DMS53 treated with DMSO at 0.1 percent for 48 hours (cell line): ENCODE results near the gene SAP130.
A peak's percentile ranks its signal among the peaks of the same experiment; 100 is the strongest.

ENCODE experiments used
- DNase-seq: peaks from one replicate; lab custom pipeline; 2025; ENCODE audit not compliant: unreplicated experiment; lab: John Stamatoyannopoulos, UW

SAP130 gene

DNA sequence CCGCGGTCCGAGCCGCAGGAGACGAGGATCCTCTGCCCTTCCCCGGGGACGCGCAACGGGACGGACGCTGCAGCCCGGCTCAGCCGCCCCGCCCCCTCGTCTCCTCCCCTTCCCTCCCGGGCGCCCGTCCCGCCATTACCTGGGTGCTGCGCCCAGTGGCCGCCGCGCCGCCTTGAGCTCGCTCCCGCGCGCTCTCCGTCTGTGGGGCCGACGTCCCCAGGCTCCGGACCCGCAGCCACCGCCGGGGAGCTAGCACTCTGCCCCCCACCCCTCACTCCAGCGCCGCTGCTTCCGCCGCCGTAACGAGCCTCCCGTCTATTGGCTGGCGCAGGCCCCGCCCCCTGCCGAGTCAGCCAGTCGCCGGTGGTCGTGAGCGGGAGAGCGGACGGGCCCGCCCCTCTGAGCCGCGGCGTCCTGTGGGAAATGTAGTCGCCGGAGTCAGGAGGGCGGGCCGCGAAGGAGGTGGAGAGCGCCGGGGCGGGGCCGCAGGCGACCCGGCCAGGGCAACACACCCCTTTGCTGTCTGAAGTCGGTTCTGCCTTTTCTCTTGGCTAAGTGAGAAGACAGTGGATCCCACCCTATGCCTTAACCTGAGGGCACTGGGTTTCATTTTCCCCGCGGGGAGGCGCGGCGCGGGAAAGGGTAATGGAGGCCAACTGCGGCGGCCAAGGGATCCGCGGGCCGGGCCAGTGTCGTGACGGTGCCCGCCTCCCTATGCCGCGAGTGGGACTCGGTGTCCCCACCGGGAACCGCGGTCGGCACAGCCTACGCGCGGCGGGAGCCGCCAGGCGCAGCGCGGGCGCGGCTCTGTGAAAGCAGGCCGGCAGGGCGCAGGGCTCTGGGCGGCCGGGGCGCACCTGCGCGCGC lies at the start of gene SAP130:
SAP130 (minus strand) TSS at position 259 of the 867 bp plus-strand sequence. CDS start 1,767 bp downstream, outside the sequence.
- peak; percentile 95 for DNase-seq

DNA sequence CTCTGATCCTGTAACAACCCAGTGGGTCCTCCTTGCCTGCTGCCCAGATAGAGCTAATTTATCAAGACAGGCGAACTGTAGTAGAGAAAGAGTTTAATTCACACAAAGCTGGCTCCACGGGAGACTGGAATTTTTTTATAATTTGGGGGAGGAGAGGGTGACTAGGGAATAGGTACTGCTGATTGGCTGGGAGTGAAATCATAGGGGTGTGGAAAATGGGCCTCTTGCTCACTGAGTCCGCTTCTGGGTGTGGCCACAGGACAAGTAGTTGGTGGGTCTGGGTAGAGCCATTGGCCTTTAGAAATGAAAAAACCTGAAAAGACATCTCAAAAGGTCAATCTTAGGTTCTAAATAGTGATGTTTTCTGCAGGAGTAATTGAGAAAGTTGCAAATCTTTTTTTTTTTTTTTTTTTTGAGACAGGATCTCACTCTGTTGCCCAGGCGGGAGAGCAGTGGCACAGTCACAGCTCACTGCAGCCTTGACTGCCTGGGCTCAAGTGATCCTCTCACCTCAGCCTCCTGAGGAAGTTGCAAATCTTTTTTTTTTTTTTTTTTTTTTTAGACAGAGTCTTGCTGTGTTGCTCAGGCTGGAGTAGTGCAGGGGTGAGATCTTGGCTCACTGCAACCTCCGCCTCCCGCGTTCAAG lies 48.7 kb upstream of the SAP130 start:
- DNase-seq = no peak

DNA sequence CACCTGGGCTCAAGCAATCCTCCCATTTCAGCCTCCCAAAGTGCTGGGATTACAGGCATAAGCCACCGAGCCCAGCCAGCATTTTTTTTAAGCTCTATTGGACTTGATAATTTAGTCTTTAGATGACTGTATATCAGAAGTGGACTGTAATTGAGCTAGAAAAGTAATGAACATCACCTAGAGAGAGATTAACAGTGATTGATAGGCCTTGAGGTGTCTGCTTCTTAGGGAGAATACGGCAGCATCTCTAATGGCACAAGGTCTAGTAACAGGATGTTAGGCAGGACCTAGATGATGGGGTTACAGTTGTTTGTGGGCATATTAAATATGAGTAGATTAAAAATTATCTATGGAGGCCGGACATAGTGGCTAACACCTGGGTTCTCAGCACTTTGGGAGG lies 45.4 kb upstream of the SAP130 start:
- no peak for DNase-seq

DNA sequence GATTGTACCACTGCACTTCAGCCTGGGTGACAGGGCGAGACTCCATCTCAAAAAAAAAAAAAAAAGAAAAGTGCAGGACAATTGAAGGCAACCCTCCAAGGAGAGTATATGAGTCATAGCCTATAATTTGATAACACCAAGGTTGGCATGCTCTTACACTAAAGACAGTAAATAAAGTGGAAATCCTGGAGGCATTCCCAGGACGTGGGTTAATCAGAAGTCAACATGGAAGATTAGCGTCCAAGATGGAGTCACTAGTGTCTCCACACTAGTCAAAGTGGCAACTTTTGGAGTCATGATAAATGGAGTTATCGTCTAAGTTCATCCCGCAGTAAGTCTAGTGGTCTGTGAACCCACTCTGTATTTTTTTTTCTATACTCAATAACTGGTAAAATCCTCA lies 41.9 kb upstream of the SAP130 start:
- DNase-seq = no peak

DNA sequence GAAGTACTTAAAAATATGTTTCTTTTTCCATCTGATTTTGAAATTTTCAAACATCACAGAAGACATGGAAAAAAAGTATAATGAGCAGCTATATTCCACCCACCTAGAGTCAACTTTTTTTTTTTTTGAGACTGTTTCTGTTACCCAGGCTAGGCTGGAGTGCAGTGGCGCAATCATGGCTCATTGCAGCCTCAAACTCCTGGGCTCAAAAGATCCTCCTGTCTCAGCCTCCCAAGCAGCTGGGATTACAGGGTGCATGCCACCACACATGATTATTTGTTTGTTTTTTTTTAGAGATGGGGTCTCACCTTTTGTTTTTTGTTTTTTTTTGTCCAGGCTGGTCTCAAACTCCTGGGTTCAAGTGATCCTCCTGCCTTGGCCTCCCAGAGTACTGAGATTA lies 36.5 kb upstream of the SAP130 start:
- DNase-seq = no peak

DNA sequence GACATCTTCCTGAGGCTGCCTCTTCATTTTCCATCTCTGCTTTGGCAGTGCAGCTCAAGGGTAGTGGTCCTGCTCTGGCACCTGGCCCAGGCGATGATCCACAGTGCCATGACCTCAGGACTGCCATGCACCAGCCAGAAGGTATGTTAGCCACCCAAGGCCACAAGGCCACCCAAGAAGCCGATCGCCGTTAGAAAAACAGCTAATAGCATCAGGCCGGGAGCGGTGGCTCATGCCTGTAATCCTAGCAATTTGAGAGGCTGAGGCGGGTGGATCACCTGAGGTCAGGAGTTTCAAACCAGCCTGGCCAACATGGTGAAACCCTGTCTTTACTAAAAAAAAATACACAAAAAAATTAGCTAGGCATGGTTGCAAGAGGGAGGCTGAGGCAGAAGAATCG lies 34.7 kb upstream of the SAP130 start:
- no peak for DNase-seq

DNA sequence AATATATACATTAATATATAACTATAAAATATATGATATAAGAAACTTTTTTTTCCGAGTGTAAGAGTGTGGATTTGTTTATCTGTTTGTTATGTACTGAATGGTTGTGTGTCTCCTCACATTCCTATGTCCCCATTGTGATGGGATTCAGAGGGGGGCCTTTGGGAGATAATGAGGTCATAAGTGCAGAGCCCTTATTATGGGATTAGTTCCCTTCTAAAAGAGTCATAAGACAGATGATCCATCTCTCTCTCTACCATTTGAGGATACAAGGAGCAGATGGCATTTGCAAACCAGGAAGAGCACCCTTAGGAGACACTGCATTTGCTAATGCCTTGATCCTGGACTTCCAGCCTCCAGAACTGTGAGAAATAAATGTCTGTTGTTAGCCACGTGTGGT lies 30.3 kb upstream of the SAP130 start:
- no peak for DNase-seq

DNA sequence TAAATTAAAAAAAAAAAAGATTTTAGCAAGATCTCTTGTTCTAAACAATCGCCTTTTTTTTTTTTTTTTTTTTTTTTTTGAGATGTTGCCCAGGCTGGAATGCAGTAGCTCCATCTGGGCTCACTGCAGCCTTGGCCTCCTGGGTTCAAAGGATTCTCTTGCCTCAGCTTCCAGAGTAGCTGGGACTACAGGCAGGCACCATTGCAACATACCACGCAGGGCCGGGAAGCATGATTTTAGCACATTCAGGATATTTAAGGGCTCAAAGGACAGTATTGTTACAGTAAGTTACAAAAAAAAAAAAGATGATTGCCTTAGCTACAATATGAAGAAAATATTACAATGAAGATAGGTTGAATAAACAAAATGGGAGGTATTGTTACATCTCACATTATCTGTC lies 29.5 kb upstream of the SAP130 start:
- DNase-seq = no peak

DNA sequence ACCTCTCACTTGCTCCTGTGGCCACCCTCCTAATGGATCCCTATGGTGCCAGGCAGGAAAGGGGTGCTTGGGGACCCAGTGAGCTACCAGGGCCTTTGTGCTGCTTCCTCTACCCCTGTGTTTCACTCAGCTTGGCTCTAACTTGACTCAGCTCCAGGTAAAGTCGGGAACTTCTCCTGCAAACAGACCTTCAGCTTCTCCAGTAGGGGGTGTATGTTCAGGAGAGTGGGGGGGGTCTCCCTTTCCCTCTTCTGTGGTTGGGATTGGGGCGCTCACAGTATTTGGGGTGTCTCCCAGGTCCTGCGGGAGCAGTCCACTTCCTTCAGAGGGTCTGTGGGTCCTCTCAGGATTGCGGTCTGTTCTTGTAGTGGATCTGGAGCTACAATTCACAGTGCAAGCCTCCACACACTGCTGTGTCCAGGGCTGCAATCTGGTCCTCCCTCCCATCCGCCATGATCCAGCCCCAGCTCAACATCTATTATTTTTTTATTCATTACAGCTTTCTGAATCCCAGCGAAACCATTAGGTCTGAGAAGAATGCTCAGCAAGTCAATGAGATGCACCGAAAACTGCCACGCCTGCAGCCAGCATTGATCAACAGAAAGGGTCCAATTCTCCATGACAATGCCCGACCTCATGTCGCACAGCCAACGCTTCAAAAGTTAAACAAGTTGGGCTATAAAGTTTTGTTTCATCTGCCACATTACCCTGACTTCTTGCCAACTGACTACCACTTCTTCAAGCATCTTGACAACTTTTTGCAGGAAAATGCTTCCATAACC lies 26.4 kb upstream of the SAP130 start:
- no peak for DNase-seq

DNA sequence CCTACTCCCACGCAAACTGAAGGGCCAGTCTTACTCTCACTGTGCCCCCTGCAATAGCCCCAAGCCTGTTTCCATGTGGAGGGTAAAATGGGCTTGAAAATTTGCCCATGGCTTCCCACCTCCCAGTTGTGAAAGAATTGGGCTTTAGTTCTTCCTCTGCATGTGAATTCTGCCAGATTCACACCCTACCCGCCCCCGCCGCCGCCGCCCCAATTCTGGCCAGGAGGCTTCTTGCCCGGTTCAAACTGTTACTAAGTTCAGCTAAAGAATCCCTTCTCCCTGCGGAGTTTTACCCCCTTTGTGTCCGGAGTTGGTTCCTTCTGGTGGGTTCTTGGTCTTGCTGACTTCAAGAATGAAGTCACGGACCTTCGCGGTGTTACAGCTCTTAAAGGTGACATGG lies 25.5 kb upstream of the SAP130 start:
- no peak for DNase-seq

DNA sequence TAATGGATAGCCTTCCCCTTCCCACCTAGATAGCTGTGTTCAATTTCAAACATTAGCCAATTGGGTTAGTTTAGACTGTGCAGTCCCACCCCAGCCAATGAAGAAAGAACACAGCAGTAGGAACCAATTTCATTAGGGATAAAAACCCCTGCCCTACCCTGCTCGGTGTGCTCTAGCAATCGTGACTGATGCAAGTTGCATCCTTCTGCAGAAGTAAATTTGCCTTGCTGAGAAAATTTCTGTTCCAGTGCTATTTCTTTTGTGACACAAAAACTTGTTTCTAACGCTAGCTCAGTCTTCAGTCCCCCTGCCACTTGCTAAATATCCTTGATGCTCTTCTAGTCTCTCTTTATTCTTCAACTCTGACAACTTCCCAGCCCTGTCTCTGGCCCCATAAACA lies 15.2 kb upstream of the SAP130 start:
- DNase-seq = no peak

DNA sequence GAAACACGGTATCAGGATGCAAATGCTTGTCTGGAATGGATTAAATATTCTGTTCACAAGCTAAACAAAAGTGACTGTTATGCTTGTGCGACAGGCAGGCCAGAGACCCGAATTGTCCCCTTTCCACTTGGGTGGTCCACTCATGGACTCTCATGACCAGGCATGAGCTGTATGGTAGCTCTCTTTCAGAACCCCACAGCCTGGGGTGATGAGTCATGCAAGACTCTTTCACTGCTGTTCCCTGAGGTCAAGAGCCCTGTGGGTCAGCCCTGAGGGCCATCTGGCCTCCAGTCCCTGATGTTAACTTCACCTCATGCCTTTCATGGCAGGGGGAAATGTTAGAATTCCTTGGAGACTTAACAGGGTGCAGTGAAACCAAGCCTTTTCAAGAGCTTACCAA lies 13.7 kb upstream of the SAP130 start:
- no peak for DNase-seq

DNA sequence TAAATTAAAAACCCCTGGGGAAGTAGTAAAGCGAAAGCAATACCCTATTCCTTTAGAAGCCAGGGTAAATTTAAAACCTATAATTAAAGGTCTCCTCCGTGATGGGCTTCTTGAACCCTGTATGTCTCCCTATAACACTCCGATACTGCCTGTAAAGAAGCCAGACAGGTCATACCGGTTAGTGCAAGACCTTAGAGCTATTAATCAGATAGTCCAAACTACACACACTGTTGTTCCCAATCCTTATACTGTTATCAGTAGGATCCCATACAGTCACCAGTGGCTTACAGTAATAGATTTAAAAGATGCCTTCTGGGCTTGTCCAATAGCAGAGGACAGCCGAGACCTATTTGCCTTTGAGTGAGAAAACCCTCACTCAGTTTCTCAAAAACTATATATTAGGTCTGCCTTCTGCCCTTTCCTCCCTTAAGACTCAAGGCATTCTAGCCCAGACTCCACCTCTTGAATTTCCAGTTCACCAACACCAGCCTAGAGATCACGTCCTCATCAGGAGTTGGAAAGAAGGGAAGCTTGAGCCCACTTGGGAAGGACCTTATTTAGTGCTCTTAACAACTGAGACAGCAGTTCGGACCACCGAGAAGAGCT lies 12.4 kb upstream of the SAP130 start:
- no peak for DNase-seq

DNA sequence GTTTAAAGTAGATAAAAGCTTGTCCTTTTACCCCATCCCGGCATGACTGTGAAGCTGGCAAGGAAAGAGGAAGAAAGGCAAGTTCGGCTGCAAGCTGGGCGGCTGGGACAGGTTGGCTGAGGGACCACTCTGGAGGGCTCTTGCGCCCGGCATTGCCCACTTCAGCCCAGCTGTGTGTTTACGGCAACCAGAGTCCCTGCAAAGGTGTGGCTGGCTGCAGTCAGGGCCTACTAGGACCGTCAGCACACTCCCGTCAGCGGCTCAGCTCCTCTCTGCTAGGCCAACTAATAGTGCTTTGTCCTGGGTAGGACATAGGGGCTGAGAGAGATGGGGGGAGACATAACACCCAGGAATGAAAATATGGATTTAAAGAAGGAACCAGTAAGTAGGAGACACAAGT lies 11.7 kb upstream of the SAP130 start:
- DNase-seq = no peak

DNA sequence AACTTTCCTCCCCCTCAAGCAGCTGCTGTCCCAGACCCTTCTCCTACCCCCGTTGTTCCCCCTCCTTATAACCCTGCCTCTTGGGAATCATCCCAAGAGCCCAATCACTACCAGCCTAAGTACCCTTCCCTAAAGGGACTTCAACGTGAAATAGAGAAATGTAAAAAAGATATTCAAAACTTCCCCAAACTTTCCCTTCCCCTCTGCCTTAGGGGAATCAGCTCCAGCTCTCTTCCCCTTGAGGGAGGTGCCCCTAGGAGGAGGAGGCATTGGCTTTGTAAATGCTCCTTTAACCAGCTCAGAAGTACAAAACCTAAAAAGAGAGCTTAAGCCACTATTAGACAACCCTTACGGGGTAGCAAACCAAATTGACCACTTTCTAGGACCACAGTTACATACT lies 10.6 kb upstream of the SAP130 start:
- no peak for DNase-seq

DNA sequence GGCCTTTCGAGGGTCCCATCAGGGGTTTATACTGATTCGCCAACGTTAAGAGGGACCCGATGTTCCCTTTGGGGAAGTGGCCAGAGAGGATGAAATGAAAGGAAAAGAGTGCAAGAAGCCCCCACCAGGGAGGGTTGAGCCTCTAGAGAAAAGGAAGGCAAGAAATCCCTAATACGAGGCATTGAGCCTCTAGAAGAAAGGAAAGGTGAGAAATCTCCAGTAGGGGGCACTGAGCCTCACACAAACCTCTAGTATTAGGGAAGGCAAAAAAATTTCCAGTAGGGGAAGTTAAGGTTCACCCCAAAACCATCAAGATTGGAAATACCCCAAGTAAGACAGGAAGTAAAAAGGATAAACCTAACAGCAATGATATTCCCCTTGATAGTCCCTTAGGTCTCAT lies 9.8 kb upstream of the SAP130 start:
- no peak for DNase-seq

DNA sequence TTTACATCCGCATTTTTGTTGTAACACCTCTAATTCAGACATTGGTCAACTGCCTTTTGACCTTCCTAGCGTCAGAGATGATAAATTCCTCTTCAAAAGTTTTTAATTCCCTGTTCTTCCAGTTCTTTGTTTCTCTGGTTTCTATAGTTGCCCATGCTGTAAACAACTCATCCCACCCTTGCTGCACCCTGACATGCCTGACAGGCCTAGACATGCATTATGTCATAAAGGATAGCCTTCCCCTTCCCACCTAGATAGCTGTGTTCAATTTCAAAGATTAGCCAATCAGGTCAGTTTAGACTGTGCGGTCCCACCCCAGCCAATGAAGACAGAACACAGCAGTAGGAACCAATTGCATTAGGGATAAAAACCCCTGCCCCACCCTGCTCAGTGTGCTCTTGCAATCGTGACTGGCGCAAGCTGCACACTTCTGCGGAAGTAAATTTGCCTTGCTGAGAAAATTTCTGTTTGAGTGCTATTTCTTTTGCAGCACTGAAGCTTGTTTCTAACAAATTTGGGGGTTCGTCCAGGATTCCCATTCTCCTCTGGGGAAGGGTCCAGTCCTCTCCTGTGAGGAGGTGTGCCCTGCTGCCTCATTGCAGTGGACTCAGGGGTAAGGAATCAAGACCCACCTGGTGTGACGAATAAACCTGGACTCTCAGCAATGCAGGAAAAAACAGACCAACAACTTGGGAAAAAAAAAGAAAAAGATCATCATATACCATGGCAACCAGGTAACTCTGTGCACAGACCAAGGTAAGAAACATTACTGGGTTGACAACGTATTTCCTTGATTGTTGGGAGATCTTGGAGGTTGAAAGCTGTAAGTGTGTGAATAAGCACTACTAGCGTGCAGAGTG lies 9.1 kb upstream of the SAP130 start:
- DNase-seq = no peak

DNA sequence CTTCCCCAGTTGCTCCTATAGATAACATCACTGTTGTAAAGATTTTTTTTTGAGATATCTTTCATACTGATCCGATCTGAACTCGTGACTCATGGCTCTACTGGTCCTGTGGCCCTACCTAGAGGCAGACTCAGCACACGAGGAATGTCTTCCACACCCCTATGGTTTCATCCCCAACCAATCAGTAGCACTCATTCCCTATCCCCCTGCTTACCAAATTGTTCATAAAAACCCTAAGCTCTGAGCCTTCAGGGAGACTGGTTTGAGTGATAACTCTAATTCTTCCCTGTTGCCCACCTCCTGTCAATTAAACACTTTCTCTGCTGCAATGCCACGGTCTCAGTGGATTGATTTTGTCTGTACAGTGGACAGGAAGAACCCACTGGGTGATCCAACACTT lies 4.2 kb upstream of the SAP130 start:
- DNase-seq = no peak

DNA sequence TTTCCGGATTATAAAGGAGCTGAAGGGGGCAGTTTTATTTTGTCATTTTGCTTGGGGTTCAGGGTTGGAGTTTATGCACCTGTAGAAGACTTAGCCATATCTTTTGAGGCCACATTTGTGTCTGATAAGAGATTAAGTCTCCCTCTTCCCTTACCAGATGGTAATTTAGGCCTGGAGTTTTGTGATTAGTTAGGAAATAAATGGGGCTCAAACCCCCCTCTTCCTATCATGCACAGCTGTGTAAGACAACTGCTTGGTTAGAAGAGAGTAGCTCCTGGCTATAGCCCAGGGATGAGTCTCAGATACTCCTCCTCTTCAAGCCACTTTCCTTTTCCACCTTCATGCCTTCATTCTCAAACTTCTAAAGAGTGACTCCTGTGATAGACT lies 802 bp upstream of the SAP130 start:
- no peak for DNase-seq

DNA sequence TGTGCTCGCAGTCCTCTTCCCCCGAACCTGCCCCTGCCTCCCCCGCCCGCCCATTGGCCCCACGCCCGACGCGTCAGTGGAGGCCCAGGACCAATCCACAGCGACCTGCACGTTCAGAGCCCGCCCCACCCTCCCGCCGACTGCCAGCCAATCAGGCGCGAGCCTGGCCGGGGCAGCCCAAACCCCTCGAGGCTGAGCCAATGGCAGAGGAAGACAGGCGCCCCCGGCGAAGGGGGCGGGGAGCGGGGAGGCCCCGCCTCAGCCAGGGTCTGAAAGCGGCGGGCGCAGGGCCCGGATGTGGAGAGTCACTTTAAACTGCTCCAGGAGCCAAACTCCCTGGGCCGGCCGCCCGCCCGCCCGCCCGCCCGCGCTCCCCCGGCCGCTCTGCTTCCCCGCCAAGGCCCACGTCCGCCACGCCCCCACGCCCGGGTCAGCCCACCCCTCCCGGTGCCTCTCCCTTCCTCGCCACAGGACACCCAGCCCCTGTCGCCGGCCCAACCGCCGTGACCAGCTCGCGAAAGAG lies 520 bp downstream of the SAP130 start:
- DNase-seq = peak; percentile 96
